C4-2B (cell line): ENCODE results near the gene GPATCH4.
"Not testable (repeated sequence)": the region's sequence is repeated elsewhere in the genome, so short reads cannot be mapped to it uniquely, and the experiment has no call there.

Experiments used
- H3K27ac ChIP-seq: fragments of 450-650 bp; 2 replicates; pipeline ENCODE4 v1.5.1; 2017
- CTCF ChIP-seq: fragments of 450-650 bp; conservative IDR thresholded peaks from 2 replicates; pipeline ENCODE4 v1.5.1; 2017; ENCODE audit warnings: mild to moderate bottlenecking
- ZFX ChIP-seq: fragments of 450-650 bp; IDR thresholded peaks from 2 replicates; pipeline ENCODE4 v1.6.1; 2017

Gene GPATCH4

GRCh38 chr1:156556354-156556753 lies 44.9 kb downstream of the GPATCH4 start:
- 0 out of 2 replicates have a peak overlapping the region, but pooled peaks have one; percentile 12 for H3K27ac ChIP-seq
- TF ChIP-seq ZFX = no peak
- TF ChIP-seq CTCF = no peak

- no peak overlapping the region for H3K27ac ChIP-seq
- TF ChIP-seq CTCF (no peak), ZFX (no peak)
These were observed 45.6 kb downstream of the GPATCH4 start for GRCh38 chr1:156555715-156556114.

GRCh38 chr1:156554971-156555370 lies 46.3 kb downstream of the GPATCH4 start:
- TF ChIP-seq ZFX (no peak), CTCF (no peak)
- no peak overlapping the region for H3K27ac ChIP-seq

GRCh38 chr1:156553860-156554485 lies 47.3 kb downstream of the GPATCH4 start:
- H3K27ac ChIP-seq = no peak overlapping the region
- TF ChIP-seq CTCF (no peak), ZFX (no peak)

- not testable (repeated sequence) for H3K27ac ChIP-seq
These were observed 48.3 kb downstream of the GPATCH4 start for GRCh38 chr1:156552937-156553336.

- TF ChIP-seq ZFX (no peak), CTCF (no peak)
- H3K27ac ChIP-seq = no peak overlapping the region
These were observed 48.8 kb downstream of the GPATCH4 start for GRCh38 chr1:156552518-156552917.

- no peak overlapping the region for H3K27ac ChIP-seq
- TF ChIP-seq ZFX (no peak), CTCF (no peak)
These were observed 49.4 kb downstream of the GPATCH4 start for GRCh38 chr1:156551869-156552268.

GRCh38 chr1:156551066-156551643 lies 50.1 kb downstream of the GPATCH4 start:
- no peak overlapping the region for H3K27ac ChIP-seq
- TF ChIP-seq ZFX = no peak
- no peak for TF ChIP-seq CTCF
